ENCODE results near the gene CENATAC. TPM values are rescaled to one million over a fixed set of nuclear protein-coding genes. Genes with fewer than 3 reads are reported as not detected.

The CENATAC gene
- total RNA-seq, 1 experiment from 2014 or later: 55.2 TPM

DNA sequence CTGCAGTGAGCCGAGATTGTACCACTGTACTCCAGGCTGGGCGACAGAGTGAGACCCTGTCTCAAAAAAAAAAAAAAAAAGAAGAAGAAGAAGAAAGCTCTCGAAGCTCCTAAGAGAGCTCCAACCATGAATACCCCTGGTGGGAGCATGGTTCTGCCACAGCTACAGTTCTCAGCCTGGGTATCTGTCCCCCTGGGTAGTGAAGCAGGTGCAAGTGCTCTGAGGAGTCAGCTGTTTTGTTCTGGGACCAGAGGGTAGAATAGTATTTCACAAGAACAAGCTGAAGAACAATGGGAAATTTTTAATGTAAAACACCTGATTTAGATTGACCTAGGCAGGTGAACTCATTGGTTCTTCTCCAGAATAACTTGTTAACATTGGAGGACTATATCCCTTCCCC lies 63.3 kb downstream of the CENATAC start:
- H2BK5ac ChIP-seq (ENCODE audit: insufficient read length, low read length): no peak overlapping the region
- no peak overlapping the region for H3K14ac ChIP-seq (ENCODE audit: insufficient read depth, low read length)
- H3K4ac ChIP-seq (ENCODE audit: low read depth, low read length): no peak overlapping the region
- H2BK15ac ChIP-seq (ENCODE audit: low read depth, low read length): no peak overlapping the region
- no peak overlapping the region for H3T11ph ChIP-seq (ENCODE audit: low read length)
- H3K23ac ChIP-seq (ENCODE audit: insufficient read length, low read depth, low read length): no peak overlapping the region
- no peaks in the 10 kb centered on the region for H3K27me3 ChIP-seq (ENCODE audit: insufficient read depth, low read length)
- H2AK5ac ChIP-seq (ENCODE audit: insufficient read length, low read length): no peak overlapping the region
- no peak overlapping the region for H2BK120ac ChIP-seq (ENCODE audit: low read depth, low read length, poor library complexity, severe bottlenecking)
- no peaks in the 10 kb centered on the region for H3K4me1 ChIP-seq (ENCODE audit: insufficient read depth, low read length)
- no peak overlapping the region for H3K27ac ChIP-seq (ENCODE audit: insufficient read length, low read depth, low read length)
- TF ChIP-seq, protein P1, sequence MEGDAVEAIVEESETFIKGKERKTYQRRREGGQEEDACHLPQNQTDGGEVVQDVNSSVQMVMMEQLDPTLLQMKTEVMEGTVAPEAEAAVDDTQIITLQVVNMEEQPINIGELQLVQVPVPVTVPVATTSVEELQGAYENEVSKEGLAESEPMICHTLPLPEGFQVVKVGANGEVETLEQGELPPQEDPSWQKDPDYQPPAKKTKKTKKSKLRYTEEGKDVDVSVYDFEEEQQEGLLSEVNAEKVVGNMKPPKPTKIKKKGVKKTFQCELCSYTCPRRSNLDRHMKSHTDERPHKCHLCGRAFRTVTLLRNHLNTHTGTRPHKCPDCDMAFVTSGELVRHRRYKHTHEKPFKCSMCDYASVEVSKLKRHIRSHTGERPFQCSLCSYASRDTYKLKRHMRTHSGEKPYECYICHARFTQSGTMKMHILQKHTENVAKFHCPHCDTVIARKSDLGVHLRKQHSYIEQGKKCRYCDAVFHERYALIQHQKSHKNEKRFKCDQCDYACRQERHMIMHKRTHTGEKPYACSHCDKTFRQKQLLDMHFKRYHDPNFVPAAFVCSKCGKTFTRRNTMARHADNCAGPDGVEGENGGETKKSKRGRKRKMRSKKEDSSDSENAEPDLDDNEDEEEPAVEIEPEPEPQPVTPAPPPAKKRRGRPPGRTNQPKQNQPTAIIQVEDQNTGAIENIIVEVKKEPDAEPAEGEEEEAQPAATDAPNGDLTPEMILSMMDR (conservative IDR thresholded peaks at IDR 0.05): no peak
- H3K79me2 ChIP-seq (ENCODE audit: insufficient read depth, low read length): peaks cover 2% of the 10 kb centered on the region; the same call in 1 of the 2 replicates
- no CpG with 5 or more reads among the region's 3 CpGs for WGBS (ENCODE audit: extremely low coverage, insufficient read length, low lambda C conversion rate)
- no peak overlapping the region for H3K27ac Mint-ChIP-seq
- no peak overlapping the region for H4K8ac ChIP-seq (replicated peaks; ENCODE audit: insufficient read length, low read depth, low read length)
- H2BK12ac ChIP-seq (ENCODE audit: insufficient read length, low read depth, low read length): no peak overlapping the region
- no peaks in the 10 kb centered on the region for H3K27me3 Mint-ChIP-seq (ENCODE audit: low read depth)
- no peaks in the 10 kb centered on the region for H4K20me1 ChIP-seq (ENCODE audit: control insufficient read depth, insufficient read depth, insufficient read length)
- no peak overlapping the region for H3K18ac ChIP-seq (ENCODE audit: insufficient read length, low read depth, low read length)
- peaks cover 3% of the 10 kb centered on the region for H3K23me2 ChIP-seq (ENCODE audit: insufficient read length, low read depth, low read length, poor library complexity, severe bottlenecking)
- no peak overlapping the region for H3K4me2 ChIP-seq (ENCODE audit: insufficient read depth, insufficient read length, low read length)
- H3K9ac ChIP-seq (ENCODE audit: extremely low read depth, insufficient read length, low read length): no peak overlapping the region
- peaks cover 2 to 9% (median 4%) of the 10 kb centered on the region in 3 experiments; a peak in 5 of 7 replicates for H3K36me3 Mint-ChIP-seq (ENCODE audit: insufficient read depth in 1 of 3, low read depth in 3 of 3)
- H3K56ac ChIP-seq (ENCODE audit: insufficient read length, low read depth, low read length): no peak overlapping the region
- H2AFZ ChIP-seq (ENCODE audit: low read length): no peak overlapping the region
- no peak overlapping the region for H4K91ac ChIP-seq (ENCODE audit: insufficient read length, low read depth, low read length)
- no peak overlapping the region for H2BK20ac ChIP-seq (ENCODE audit: low read depth, low read length, poor library complexity, severe bottlenecking)
- no peak overlapping the region for H4K5ac ChIP-seq (ENCODE audit: insufficient read length, low read depth, low read length)
- no peak for DNase-seq
- H3K79me1 ChIP-seq (ENCODE audit: insufficient read depth, low read depth, low read length, poor library complexity, severe bottlenecking): no peaks in the 10 kb centered on the region
- peaks cover 5 to 11% of the 10 kb centered on the region in 2 experiments for H3K4me1 Mint-ChIP-seq
- H3K4me3 Mint-ChIP-seq: no peak overlapping the region
- H3K9me3 Mint-ChIP-seq: peaks cover 0 to 2% of the 10 kb centered on the region in 2 experiments; a peak in 3 of 5 replicates
- no peaks in the 10 kb centered on the region for H3K9me3 ChIP-seq (ENCODE audit: control insufficient read depth, low read depth, low read length)
